Activated T-cell treated with anti-CD3 and anti-CD28 coated beads, Interleukin-2, amount 50 U/mL, for 4 hours (primary cell): ENCODE results near the gene RPRD2. TPM values are rescaled to one million over a fixed set of nuclear protein-coding genes. Genes with fewer than 3 reads are reported as not detected.
A peak's percentile ranks its signal among the peaks of the same experiment; 100 is the strongest.

Experiments
- ATAC-seq, 2 donors: fragments of 200-7000 bp; cut with Tn5 transposase; one replicate each; pipeline ENCODE4 v1.10.0; 2021
- DNase-seq: peaks from one replicate; pipeline ENCODE4 v3.0.0-alpha.2; 2020
- H3K27me3 Mint-ChIP-seq: one replicate; pipeline ENCODE4 v1.8.0; 2021; ENCODE audit warnings: low read depth, mixed read lengths
- H3K36me3 Mint-ChIP-seq: one replicate; pipeline ENCODE4 v1.8.0; 2022; ENCODE audit warnings: mixed read lengths; ENCODE audit not compliant: insufficient read depth
- H3K4me1 Mint-ChIP-seq: one replicate; pipeline ENCODE4 v1.8.0; 2021; ENCODE audit warnings: low read depth, mixed read lengths
- H3K4me3 Mint-ChIP-seq: one replicate; pipeline ENCODE4 v1.8.0; 2021; ENCODE audit warnings: mild to moderate bottlenecking, moderate library complexity, mixed read lengths
- H3K9me3 Mint-ChIP-seq: one replicate; pipeline ENCODE4 v1.8.0; 2021; ENCODE audit warnings: mixed read lengths
- total RNA-seq, 3 donors: library from RNA; stranded (reverse); gene quantifications; one replicate each; pipeline ENCODE4 v1.2.1, GENCODE V29; 2021

RPRD2 gene
- total RNA-seq, 3 donors from 2014 or later = 18.6 to 19.8 (median 19.2) TPM

GRCh38 chr1:150472601-150473200 lies 108.8 kb downstream of the RPRD2 start:
- peaks cover 5% of the 10 kb centered on the region for H3K4me1 Mint-ChIP-seq
- H3K27me3 Mint-ChIP-seq = no peaks in the 10 kb centered on the region
- H3K9me3 Mint-ChIP-seq = no peaks in the 10 kb centered on the region
- DNase-seq (no peak), ATAC-seq (no peak)
- H3K36me3 Mint-ChIP-seq = peaks cover 28% of the 10 kb centered on the region
- H3K4me3 Mint-ChIP-seq = no peak overlapping the region

- H3K4me3 Mint-ChIP-seq = no peak overlapping the region
- H3K27me3 Mint-ChIP-seq = no peaks in the 10 kb centered on the region
- no peak for DNase-seq
- H3K9me3 Mint-ChIP-seq = no peaks in the 10 kb centered on the region
- peaks cover 28% of the 10 kb centered on the region for H3K36me3 Mint-ChIP-seq
- no peak for ATAC-seq
- peaks cover 6% of the 10 kb centered on the region for H3K4me1 Mint-ChIP-seq
Measured at GRCh38 chr1:150473659-150474058, 109.7 kb downstream of the RPRD2 start.

- no peaks in the 10 kb centered on the region for H3K27me3 Mint-ChIP-seq
- peaks cover 6% of the 10 kb centered on the region for H3K4me1 Mint-ChIP-seq
- H3K9me3 Mint-ChIP-seq = no peaks in the 10 kb centered on the region
- DNase-seq (no peak), ATAC-seq (no peak)
- H3K36me3 Mint-ChIP-seq = peaks cover 28% of the 10 kb centered on the region
- H3K4me3 Mint-ChIP-seq = no peak overlapping the region
Measured at GRCh38 chr1:150474869-150475268, 110.9 kb downstream of the RPRD2 start.

- H3K4me1 Mint-ChIP-seq = peaks cover 6% of the 10 kb centered on the region
- H3K9me3 Mint-ChIP-seq = no peaks in the 10 kb centered on the region
- no peak for ATAC-seq
- DNase-seq = no peak
- H3K27me3 Mint-ChIP-seq = no peaks in the 10 kb centered on the region
- peaks cover 11% of the 10 kb centered on the region for H3K36me3 Mint-ChIP-seq
- no peak overlapping the region for H3K4me3 Mint-ChIP-seq
Measured at GRCh38 chr1:150476754-150477153, 112.8 kb downstream of the RPRD2 start.

- ATAC-seq = peak in 1 of 2 donors; percentile 25
Measured at GRCh38 chr1:150477320-150477719, 113.4 kb downstream of the RPRD2 start.

GRCh38 chr1:150477733-150478132 lies 113.8 kb downstream of the RPRD2 start:
- Mint-ChIP-seq H3K4me3 (no peak overlapping the region), H3K4me1 (peaks cover 6% of the 10 kb centered on the region), H3K27me3 (no peaks in the 10 kb centered on the region), H3K9me3 (no peaks in the 10 kb centered on the region), H3K36me3 (peaks cover 4% of the 10 kb centered on the region)
- no peak for DNase-seq
- no peak for ATAC-seq

More at GRCh38 chr1:150477320-150477719, 113.4 kb downstream of the RPRD2 start:
- H3K27me3 Mint-ChIP-seq = no peaks in the 10 kb centered on the region
- no peaks in the 10 kb centered on the region for H3K9me3 Mint-ChIP-seq
- H3K4me1 Mint-ChIP-seq = peaks cover 6% of the 10 kb centered on the region
- peaks cover 6% of the 10 kb centered on the region for H3K36me3 Mint-ChIP-seq
- no peak for DNase-seq
- H3K4me3 Mint-ChIP-seq = no peak overlapping the region

- no peaks in the 10 kb centered on the region for H3K9me3 Mint-ChIP-seq
- DNase-seq = no peak
- peaks cover under 1% of the 10 kb centered on the region for H3K36me3 Mint-ChIP-seq
- H3K27me3 Mint-ChIP-seq = no peaks in the 10 kb centered on the region
- H3K4me1 Mint-ChIP-seq = peaks cover 6% of the 10 kb centered on the region
- ATAC-seq = no peak
- no peak overlapping the region for H3K4me3 Mint-ChIP-seq
Measured at GRCh38 chr1:150479370-150479769, 115.4 kb downstream of the RPRD2 start.

GRCh38 chr1:150479927-150480352 lies 116.0 kb downstream of the RPRD2 start:
- H3K9me3 Mint-ChIP-seq = no peaks in the 10 kb centered on the region
- no peak for DNase-seq
- no peaks in the 10 kb centered on the region for H3K36me3 Mint-ChIP-seq
- H3K27me3 Mint-ChIP-seq = no peaks in the 10 kb centered on the region
- ATAC-seq = no peak
- peaks cover 6% of the 10 kb centered on the region for H3K4me1 Mint-ChIP-seq
- H3K4me3 Mint-ChIP-seq = no peak overlapping the region

GRCh38 chr1:150484431-150484830 lies 120.5 kb downstream of the RPRD2 start:
- DNase-seq = no peak
- Mint-ChIP-seq H3K9me3 (no peaks in the 10 kb centered on the region), H3K27me3 (no peaks in the 10 kb centered on the region)

GRCh38 chr1:150484861-150485260 lies 120.9 kb downstream of the RPRD2 start:
- Mint-ChIP-seq H3K9me3 (no peaks in the 10 kb centered on the region), H3K4me3 (no peak overlapping the region), H3K36me3 (peaks cover 10% of the 10 kb centered on the region), H3K4me1 (peaks cover 21% of the 10 kb centered on the region), H3K27me3 (no peaks in the 10 kb centered on the region)
- DNase-seq = no peak
- ATAC-seq = no peak

More at GRCh38 chr1:150484431-150484830, 120.5 kb downstream of the RPRD2 start:
- ATAC-seq = no peak
- Mint-ChIP-seq H3K4me3 (no peak overlapping the region), H3K4me1 (peaks cover 20% of the 10 kb centered on the region), H3K36me3 (peaks cover 9% of the 10 kb centered on the region)

GRCh38 chr1:150486966-150487762 lies 123.2 kb downstream of the RPRD2 start, which contains the start of gene TARS2:
Gene TARS2 (plus strand): TSS chr1:150487419. CDS start chr1:150487451, 32 bp downstream.
- peak within 1 kb of the TSS; percentile 92 for H3K4me3 Mint-ChIP-seq
- H3K9me3 Mint-ChIP-seq = no peaks in the 10 kb centered on the region
- H3K27me3 Mint-ChIP-seq = no peaks in the 10 kb centered on the region
- H3K36me3 Mint-ChIP-seq = peaks cover 22% of the 10 kb centered on the region
- ATAC-seq (peak; percentile 100), DNase-seq (peak; percentile 89)
- H3K4me1 Mint-ChIP-seq = peaks cover 21% of the 10 kb centered on the region

GRCh38 chr1:150487763-150488115 lies 123.8 kb downstream of the RPRD2 start:
- H3K9me3 Mint-ChIP-seq = no peaks in the 10 kb centered on the region
- H3K4me1 Mint-ChIP-seq = peaks cover 21% of the 10 kb centered on the region
- no peak for ATAC-seq
- no peaks in the 10 kb centered on the region for H3K27me3 Mint-ChIP-seq
- DNase-seq = no peak
- H3K4me3 Mint-ChIP-seq = peak overlapping the region; percentile 92
- peaks cover 22% of the 10 kb centered on the region for H3K36me3 Mint-ChIP-seq

GRCh38 chr1:150493175-150493574 lies 129.2 kb downstream of the RPRD2 start:
- ATAC-seq (no peak), DNase-seq (no peak)
- H3K27me3 Mint-ChIP-seq = no peaks in the 10 kb centered on the region
- H3K4me3 Mint-ChIP-seq = no peak overlapping the region
- no peaks in the 10 kb centered on the region for H3K9me3 Mint-ChIP-seq
- H3K4me1 Mint-ChIP-seq = peaks cover 10% of the 10 kb centered on the region
- peaks cover 36% of the 10 kb centered on the region for H3K36me3 Mint-ChIP-seq

GRCh38 chr1:150498342-150498741 lies 134.4 kb downstream of the RPRD2 start:
- Mint-ChIP-seq H3K4me1 (peaks cover 2% of the 10 kb centered on the region), H3K9me3 (no peaks in the 10 kb centered on the region), H3K27me3 (no peaks in the 10 kb centered on the region), H3K36me3 (peaks cover 25% of the 10 kb centered on the region), H3K4me3 (no peak overlapping the region)
- no peak for ATAC-seq
- DNase-seq = no peak

GRCh38 chr1:150505431-150505830 lies 141.5 kb downstream of the RPRD2 start:
- Mint-ChIP-seq H3K27me3 (no peaks in the 10 kb centered on the region), H3K9me3 (no peaks in the 10 kb centered on the region), H3K4me1 (peaks cover 5% of the 10 kb centered on the region), H3K4me3 (no peak overlapping the region), H3K36me3 (peaks cover 28% of the 10 kb centered on the region)
- ATAC-seq = no peak
- no peak for DNase-seq
